Urothelium cell line (cell line): ENCODE measurements around the gene ELFN1.
"Not testable (repeated sequence)": the region's sequence is repeated elsewhere in the genome, so short reads cannot be mapped to it uniquely, and the experiment has no call there.

Experiments
- DNase-seq: peaks from one replicate; pipeline ENCODE4 v3.0.0; 2011; ENCODE audit warnings: low spot score, mixed read lengths
- FAIRE-seq: peaks from 2 replicates; lab custom pipeline; 2011; peaks lifted over from hg19 to GRCh38; lab: Jason Lieb, UNC

ELFN1 gene

GRCh38 chr7:1706381-1706720 is 36.3 kb downstream of the ELFN1 start:
- DNase-seq (no peak), FAIRE-seq (no peak)

- FAIRE-seq (peak; percentile 99), DNase-seq (no peak)
Observed at GRCh38 chr7:1706721-1707613, 36.9 kb downstream of the ELFN1 start.

- no peak for DNase-seq
- peak; percentile 82 for FAIRE-seq
Observed at GRCh38 chr7:1707756-1708595, 37.9 kb downstream of the ELFN1 start.

GRCh38 chr7:1708596-1709251 is 38.6 kb downstream of the ELFN1 start:
- FAIRE-seq = peak; percentile 92
- DNase-seq = no peak

- no peak for DNase-seq
- peak; percentile 88 for FAIRE-seq
Observed at GRCh38 chr7:1709281-1709680, 39.2 kb downstream of the ELFN1 start.

- DNase-seq (no peak), FAIRE-seq (no peak)
Observed at GRCh38 chr7:1709900-1710299, 39.8 kb downstream of the ELFN1 start.

GRCh38 chr7:1710936-1711335 is 40.9 kb downstream of the ELFN1 start:
- no peak for DNase-seq

GRCh38 chr7:1712907-1713501 is 42.9 kb downstream of the ELFN1 start:
- DNase-seq (no peak), FAIRE-seq (peak; percentile 67)

More at GRCh38 chr7:1710936-1711335, 40.9 kb downstream of the ELFN1 start:
- FAIRE-seq = no peak

- FAIRE-seq (peak; percentile 89), DNase-seq (no peak)
Observed at GRCh38 chr7:1713502-1714484, 43.7 kb downstream of the ELFN1 start.

GRCh38 chr7:1714583-1715330 is 44.7 kb downstream of the ELFN1 start:
- no peak for DNase-seq
- peak; percentile 94 for FAIRE-seq

- no peak for DNase-seq
- no peak for FAIRE-seq
Observed at GRCh38 chr7:1715331-1715625, 45.2 kb downstream of the ELFN1 start.

- DNase-seq (no peak), FAIRE-seq (peak; percentile 84)
Observed at GRCh38 chr7:1715671-1716074, 45.6 kb downstream of the ELFN1 start.

GRCh38 chr7:1716263-1717094 is 46.4 kb downstream of the ELFN1 start:
- peak; percentile 100 for FAIRE-seq
- peak; percentile 99 for DNase-seq

GRCh38 chr7:1717095-1717483 is 47.0 kb downstream of the ELFN1 start:
- no peak for DNase-seq
- FAIRE-seq = no peak

- DNase-seq (no peak), FAIRE-seq (peak; percentile 72)
Observed at GRCh38 chr7:1717903-1718676, 48.0 kb downstream of the ELFN1 start.

- not testable (repeated sequence) for FAIRE-seq, DNase-seq
Observed at GRCh38 chr7:1718850-1719249, 48.8 kb downstream of the ELFN1 start.

- not testable (repeated sequence) for FAIRE-seq, DNase-seq
Observed at GRCh38 chr7:1719256-1719655, 49.2 kb downstream of the ELFN1 start.

GRCh38 chr7:1719913-1720312 is 49.8 kb downstream of the ELFN1 start:
- FAIRE-seq = no peak
- DNase-seq = no peak
